Subcutaneous abdominal adipose tissue (tissue), 5 donors: ENCODE data around the gene UBQLN1.

Source experiments
- H3K27ac ChIP-seq: one replicate; pipeline ENCODE4 v1.7.0; 2013; ENCODE audit warnings: low read depth, mild to moderate bottlenecking, inconsistent platforms, low read length, moderate library complexity
- H3K27me3 ChIP-seq, 5 donors: one replicate each; pipeline ENCODE4 v1.7.0; 2013; ENCODE audit warnings: low read length in 5 of 5, inconsistent platforms in 1 of 5; ENCODE audit not compliant: control insufficient read depth in 5 of 5, insufficient read depth in 4 of 5
- H3K36me3 ChIP-seq, 5 donors: one replicate each; pipeline ENCODE4 v1.7.0; 2013; ENCODE audit warnings: low read length in 5 of 5; ENCODE audit not compliant: control insufficient read depth in 5 of 5, insufficient read depth in 5 of 5
- H3K4me1 ChIP-seq, 5 donors: one replicate each; pipeline ENCODE4 v1.7.0; 2013; ENCODE audit warnings: low read length in 5 of 5, mild to moderate bottlenecking in 3 of 5, moderate library complexity in 1 of 5; ENCODE audit not compliant: control insufficient read depth in 5 of 5, insufficient read depth in 5 of 5
- H3K4me3 ChIP-seq, 5 donors: one replicate each; pipeline ENCODE4 v1.7.0; 2013; ENCODE audit warnings: low read length in 5 of 5, low read depth in 1 of 5
- H3K9ac ChIP-seq, 5 donors: one replicate each; pipeline ENCODE4 v1.7.0; 2013; ENCODE audit warnings: low read length in 5 of 5, mild to moderate bottlenecking in 4 of 5, moderate library complexity in 3 of 5
- H3K9me3 ChIP-seq, 5 donors: one replicate each; pipeline ENCODE4 v1.7.0; 2013; ENCODE audit warnings: low read length in 5 of 5; ENCODE audit not compliant: control insufficient read depth in 5 of 5
- donor health status: healthy.
- donor health status: healthy.
- donor health status: healthy.
- donor health status: healthy.
- donor health status: healthy.

UBQLN1 gene

GRCh38 chr9:83698976-83699585, 8.7 kb downstream of the UBQLN1 start:
- Histone ChIP-seq H3K9me3 (no peaks in the 10 kb centered on the region), H3K36me3 (no peaks in the 10 kb centered on the region), H3K4me1 (peaks cover 0 to 36% (median 20%) of the 10 kb centered on the region in 5 donors), H3K9ac (no peak overlapping the region), H3K27ac (no peak overlapping the region), H3K4me3 (no peak overlapping the region), H3K27me3 (no peaks in the 10 kb centered on the region)

- no peaks in the 10 kb centered on the region for H3K27me3 ChIP-seq
- no peak overlapping the region for H3K27ac ChIP-seq
- no peak overlapping the region for H3K9ac ChIP-seq
- peaks cover 0 to 44% (median 21%) of the 10 kb centered on the region in 5 donors for H3K4me1 ChIP-seq
- H3K4me3 ChIP-seq = no peak overlapping the region
- no peaks in the 10 kb centered on the region for H3K9me3 ChIP-seq
- no peaks in the 10 kb centered on the region for H3K36me3 ChIP-seq
Measured at GRCh38 chr9:83691492-83691891, 16.3 kb downstream of the UBQLN1 start.

- Histone ChIP-seq H3K4me3 (no peak overlapping the region), H3K36me3 (no peaks in the 10 kb centered on the region), H3K4me1 (peaks cover 0 to 43% (median 21%) of the 10 kb centered on the region in 5 donors), H3K27me3 (no peaks in the 10 kb centered on the region), H3K9ac (no peak overlapping the region), H3K27ac (no peak overlapping the region), H3K9me3 (no peaks in the 10 kb centered on the region)
Measured at GRCh38 chr9:83688921-83689320, 18.8 kb downstream of the UBQLN1 start.

- Histone ChIP-seq H3K27me3 (no peaks in the 10 kb centered on the region), H3K4me1 (peaks cover 0 to 1% (median 0%) of the 10 kb centered on the region in 5 donors), H3K27ac (no peak overlapping the region), H3K9ac (peak overlapping the region in 1 of 5 donors; percentile 20), H3K36me3 (peaks cover 25 to 47% (median 33%) of the 10 kb centered on the region in 5 donors), H3K4me3 (no peak overlapping the region), H3K9me3 (no peaks in the 10 kb centered on the region)
Measured at GRCh38 chr9:83681490-83681889, 26.3 kb downstream of the UBQLN1 start.

- Histone ChIP-seq H3K27ac (no peak overlapping the region), H3K4me1 (no peaks in the 10 kb centered on the region), H3K9ac (no peak overlapping the region), H3K4me3 (no peak overlapping the region), H3K36me3 (peaks cover 36 to 54% (median 39%) of the 10 kb centered on the region in 5 donors), H3K27me3 (no peaks in the 10 kb centered on the region), H3K9me3 (no peaks in the 10 kb centered on the region)
Measured at GRCh38 chr9:83680233-83680632, 27.5 kb downstream of the UBQLN1 start.

- Histone ChIP-seq H3K36me3 (peaks cover 46 to 69% (median 50%) of the 10 kb centered on the region in 5 donors), H3K4me1 (no peaks in the 10 kb centered on the region), H3K4me3 (no peak overlapping the region)
Measured at GRCh38 chr9:83677596-83677995, 30.2 kb downstream of the UBQLN1 start.

DNA sequence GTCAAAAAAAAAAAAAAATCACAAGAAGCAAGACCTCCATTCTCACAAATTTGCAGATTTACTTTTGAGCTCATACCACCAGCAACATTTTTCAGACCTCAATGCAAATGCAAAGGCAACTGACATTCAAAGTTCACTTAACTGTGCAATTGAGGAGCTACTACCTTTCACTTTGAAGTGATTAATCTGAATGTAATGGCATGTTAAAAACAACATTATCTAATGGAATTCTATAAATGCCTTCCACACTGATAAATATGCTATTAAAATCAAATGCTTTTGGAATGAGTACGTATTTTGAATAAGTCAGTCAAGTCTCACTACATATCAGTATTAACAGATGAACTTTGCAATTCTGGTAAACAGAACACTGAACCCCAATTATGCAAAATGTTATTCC, 32.3 kb downstream of the UBQLN1 start:
- Histone ChIP-seq H3K27ac (no peak overlapping the region), H3K4me1 (no peaks in the 10 kb centered on the region), H3K9me3 (no peaks in the 10 kb centered on the region), H3K9ac (no peak overlapping the region), H3K27me3 (no peaks in the 10 kb centered on the region), H3K36me3 (peaks cover 45 to 72% (median 58%) of the 10 kb centered on the region in 5 donors), H3K4me3 (no peak overlapping the region)

More at GRCh38 chr9:83677596-83677995, 30.2 kb downstream of the UBQLN1 start:
- Histone ChIP-seq H3K27me3 (no peaks in the 10 kb centered on the region), H3K9ac (no peak overlapping the region), H3K9me3 (no peaks in the 10 kb centered on the region), H3K27ac (no peak overlapping the region)

DNA sequence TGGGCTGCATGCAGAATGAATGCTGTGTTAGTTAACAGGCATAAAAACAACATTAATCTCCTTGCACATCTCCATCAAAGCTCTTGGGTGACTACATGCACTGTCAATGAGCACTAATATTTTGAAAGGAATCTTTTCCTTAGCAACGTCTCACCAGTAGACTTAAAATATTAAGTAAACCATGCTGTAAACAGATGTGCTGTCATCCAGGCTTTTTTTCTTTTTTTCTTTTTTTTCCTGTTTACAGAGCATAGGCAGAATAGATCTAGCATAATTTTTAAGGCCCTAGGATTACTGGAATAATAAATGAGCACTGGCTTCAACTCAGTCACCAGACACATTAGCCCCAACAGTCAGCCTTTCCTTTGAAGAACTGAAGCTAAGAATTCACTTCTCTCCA, 36.3 kb downstream of the UBQLN1 start:
- Histone ChIP-seq H3K36me3 (peaks cover 35 to 66% (median 47%) of the 10 kb centered on the region in 5 donors), H3K4me3 (no peak overlapping the region), H3K27me3 (no peaks in the 10 kb centered on the region), H3K27ac (no peak overlapping the region), H3K4me1 (peaks cover 0 to under 1% (median 0%) of the 10 kb centered on the region in 5 donors), H3K9ac (no peak overlapping the region), H3K9me3 (no peaks in the 10 kb centered on the region)

GRCh38 chr9:83670381-83670780, 37.4 kb downstream of the UBQLN1 start:
- Histone ChIP-seq H3K4me1 (peaks cover 0 to 10% (median 5%) of the 10 kb centered on the region in 5 donors), H3K27me3 (no peaks in the 10 kb centered on the region), H3K27ac (no peak overlapping the region), H3K36me3 (peaks cover 29 to 64% (median 41%) of the 10 kb centered on the region in 5 donors), H3K4me3 (no peak overlapping the region), H3K9me3 (no peaks in the 10 kb centered on the region), H3K9ac (no peak overlapping the region)

DNA sequence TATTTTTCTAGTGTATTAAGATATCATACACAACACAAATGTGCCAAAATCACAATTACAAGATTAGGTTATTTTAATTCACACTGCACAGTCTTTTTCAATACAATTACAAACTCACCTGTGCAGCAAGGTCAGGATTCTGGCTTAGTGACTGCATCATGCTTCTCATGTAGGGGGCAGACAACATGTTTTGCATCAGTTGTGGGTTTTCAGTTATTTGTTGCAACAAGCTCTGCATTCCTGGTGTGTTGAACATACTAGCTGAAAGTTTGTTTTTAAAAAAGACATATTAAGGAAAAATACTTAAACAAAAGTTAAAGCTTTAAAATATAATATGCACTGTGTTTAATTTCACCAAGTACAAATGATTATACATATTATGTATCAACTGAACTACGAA, 38.7 kb downstream of the UBQLN1 start:
- Histone ChIP-seq H3K36me3 (peaks cover 33 to 58% (median 45%) of the 10 kb centered on the region in 5 donors), H3K4me1 (peaks cover 0 to 13% (median 8%) of the 10 kb centered on the region in 5 donors), H3K9me3 (no peaks in the 10 kb centered on the region), H3K9ac (no peak overlapping the region), H3K27me3 (no peaks in the 10 kb centered on the region), H3K4me3 (no peak overlapping the region), H3K27ac (no peak overlapping the region)
